IMR-90 (cell line): ENCODE results near the gene TEP1. TPM values are rescaled to one million over a fixed set of nuclear protein-coding genes. Genes with fewer than 3 reads are reported as not detected.

ENCODE experiments used
- ATAC-seq: fragments of 200-7000 bp; cut with Tn5 transposase; 2 replicates; pipeline ENCODE4 v1.9.1; 2020; ENCODE audit warnings: low read depth, mild to moderate bottlenecking, moderate library complexity
- BruUV-seq: library from RNA; stranded (reverse); fragments of 400-500 nt; replicated peaks from 2 replicates; lab custom pipeline; 2021; lab: Mats Ljungman, UMichigan
- CTCF ChIA-PET: fragments of 300-600 bp; formaldehyde crosslinking; extraction: SDS; loops from one replicate; lab custom pipeline; 2021; ENCODE audit warnings: antibody characterized with exemption; lab: Yijun Ruan, JAX
- POLR2A ChIA-PET: fragments of 300-600 bp; sonication (Branson Sonifier 250); formaldehyde crosslinking; loops from one replicate; lab custom pipeline; 2022; ENCODE audit warnings: antibody characterized with exemption; ENCODE audit not compliant: unreplicated experiment; lab: Charles Lee
- DNase-seq: peaks from one replicate; pipeline ENCODE4 v3.0.0; 2013
- H2AFZ ChIP-seq: replicated peaks from 2 replicates; pipeline ENCODE3; 2013; ENCODE audit warnings: low read length, mild to moderate bottlenecking; ENCODE audit not compliant: poor library complexity
- H2AK5ac ChIP-seq: 2 replicates; pipeline ENCODE4 v1.6.1; 2013; ENCODE audit warnings: low read depth, low read length, inconsistent platforms
- H2AK9ac ChIP-seq: replicated peaks from 2 replicates; pipeline ENCODE3; 2013; ENCODE audit warnings: mild to moderate bottlenecking, low read depth, low read length, moderate library complexity; ENCODE audit not compliant: poor library complexity
- H2BK120ac ChIP-seq: 2 replicates; pipeline ENCODE4 v1.6.1; 2013; ENCODE audit warnings: low read depth, low read length, inconsistent platforms
- H2BK15ac ChIP-seq: 3 replicates; pipeline ENCODE4 v1.6.1; 2013; ENCODE audit warnings: low read depth, low read length, inconsistent platforms
- H2BK20ac ChIP-seq: 2 replicates; pipeline ENCODE4 v1.6.1; 2013; ENCODE audit warnings: low read depth, mild to moderate bottlenecking, inconsistent platforms, low read length, moderate library complexity
- H2BK5ac ChIP-seq: 2 replicates; pipeline ENCODE4 v1.6.1; 2013; ENCODE audit warnings: mild to moderate bottlenecking, low read depth, low read length, inconsistent platforms; ENCODE audit not compliant: poor library complexity, severe bottlenecking
- H3K14ac ChIP-seq: replicated peaks from 2 replicates; pipeline ENCODE4 v1.6.1; 2013; ENCODE audit warnings: low read depth, low read length, inconsistent platforms
- H3K18ac ChIP-seq: 2 replicates; pipeline ENCODE4 v1.6.1; 2013; ENCODE audit warnings: low read depth, low read length, control low read depth
- H3K23ac ChIP-seq: 2 replicates; pipeline ENCODE4 v1.6.1; 2013; ENCODE audit warnings: low read depth, low read length, inconsistent platforms
- H3K27ac ChIP-seq: 2 replicates; pipeline ENCODE4 v1.5.1; 2013; ENCODE audit warnings: mild to moderate bottlenecking, control low read depth, low read length; ENCODE audit not compliant: insufficient read depth
- H3K27me3 ChIP-seq: 2 replicates; pipeline ENCODE4 v1.6.1; 2013; ENCODE audit warnings: low read length; ENCODE audit not compliant: control insufficient read depth, insufficient read depth
- H3K36me3 ChIP-seq: 2 replicates; pipeline ENCODE4 v1.6.1; 2013; ENCODE audit warnings: low read length, mixed read lengths; ENCODE audit not compliant: control insufficient read depth, insufficient read depth
- H3K4ac ChIP-seq: 2 replicates; pipeline ENCODE4 v1.6.1; 2013; ENCODE audit warnings: low read depth, low read length, inconsistent platforms
- H3K4me1 ChIP-seq: 2 replicates; pipeline ENCODE4 v1.6.1; 2013; ENCODE audit warnings: low read length, mixed read lengths; ENCODE audit not compliant: control insufficient read depth, insufficient read depth
- H3K4me2 ChIP-seq: 2 replicates; pipeline ENCODE4 v1.6.1; 2013; ENCODE audit warnings: low read depth, mild to moderate bottlenecking, control low read depth, low read length, moderate library complexity
- H3K4me3 ChIP-seq: 2 replicates; pipeline ENCODE4 v1.5.1; 2013; ENCODE audit warnings: low read depth, mild to moderate bottlenecking, control low read depth, low read length, moderate library complexity; ENCODE audit not compliant: insufficient read depth
- H3K56ac ChIP-seq: 2 replicates; pipeline ENCODE4 v1.6.1; 2013; ENCODE audit warnings: low read length, inconsistent platforms; ENCODE audit not compliant: insufficient read depth; ENCODE audit errors: extremely low read depth
- H3K79me1 ChIP-seq, 2 experiments: 2 replicates each; pipeline ENCODE4 v1.6.1; 2013; ENCODE audit warnings: low read length in 2 of 2, inconsistent platforms in 1 of 2, low read depth in 1 of 2
- H3K9ac ChIP-seq: 2 replicates; pipeline ENCODE4 v1.6.1; 2013; ENCODE audit warnings: low read depth, low read length, control low read depth
- H3K9me1 ChIP-seq: 2 replicates; pipeline ENCODE4 v1.6.1; 2013; ENCODE audit warnings: low read length, inconsistent platforms; ENCODE audit not compliant: insufficient read depth
- H3K9me3 ChIP-seq: 2 replicates; pipeline ENCODE4 v1.6.1; 2013; ENCODE audit warnings: low read length; ENCODE audit not compliant: control insufficient read depth, insufficient read depth
- H4K20me1 ChIP-seq: 2 replicates; pipeline ENCODE4 v1.6.1; 2013; ENCODE audit warnings: low read length, inconsistent platforms; ENCODE audit not compliant: insufficient read depth
- H4K5ac ChIP-seq: 2 replicates; pipeline ENCODE4 v1.6.1; 2013; ENCODE audit warnings: mild to moderate bottlenecking, low read depth, low read length, control low read depth
- H4K8ac ChIP-seq, 2 experiments: 2 replicates each; pipeline ENCODE4 v1.6.1; 2013; ENCODE audit warnings: low read depth in 2 of 2, low read length in 2 of 2, control low read depth in 1 of 2, inconsistent platforms in 1 of 2
- H4K91ac ChIP-seq: 2 replicates; pipeline ENCODE4 v1.6.1; 2013; ENCODE audit warnings: low read depth, low read length, inconsistent platforms; ENCODE audit not compliant: insufficient read depth
- BHLHE40 ChIP-seq: fragments of 150-350 bp; IDR thresholded peaks from 2 replicates; pipeline ENCODE4 v1.6.1; 2016; ENCODE audit warnings: mild to moderate bottlenecking, low read depth, low read length
- CEBPB ChIP-seq: IDR thresholded peaks from 2 replicates; pipeline ENCODE4 v1.6.1; 2012; ENCODE audit warnings: low read depth, low read length, improper control_type of control experiment
- FOS ChIP-seq: fragments of 150-350 bp; IDR thresholded peaks from 2 replicates; pipeline ENCODE4 v1.6.1; 2016; ENCODE audit warnings: low read depth, low read length
- MXI1 ChIP-seq: IDR thresholded peaks from 2 replicates; pipeline ENCODE4 v1.6.1; 2012; ENCODE audit warnings: low read depth, mild to moderate bottlenecking, low read length, moderate library complexity, borderline replicate concordance
- NFE2L2 ChIP-seq: fragments of 150-350 bp; IDR thresholded peaks from 2 replicates; pipeline ENCODE4 v1.6.1; 2016; ENCODE audit warnings: low read depth, mild to moderate bottlenecking, low read length
- RAD21 ChIP-seq: IDR thresholded peaks from 2 replicates; pipeline ENCODE4 v1.6.1; 2012; ENCODE audit warnings: low read length, improper control_type of control experiment
- SMC3 ChIP-seq: fragments of 150-350 bp; IDR thresholded peaks from 2 replicates; pipeline ENCODE4 v1.6.1; 2016; ENCODE audit warnings: low read depth, mild to moderate bottlenecking, antibody characterized with exemption, low read length, moderate library complexity
- WGBS, 2 experiments: methylation state at CpG; one replicate each; pipeline versions ENCODE4 v1.1.5 to v1.1.7; 2013; ENCODE audit warnings: missing lambda C conversion rate in 2 of 2; ENCODE audit not compliant: insufficient read length in 1 of 2; ENCODE audit errors: extremely low coverage in 2 of 2; 5-methylcytosine and 5-hydroxymethylcytosine counted together
- dilution Hi-C: fragments of 300-500 bp; cut with HindIII; formaldehyde crosslinking; loops from one replicate; pipeline ENCODE4 v1.14.3; 2018; ENCODE audit warnings: low sequenced_read_pairs; ENCODE audit not compliant: unreplicated experiment
- in situ Hi-C: fragments of 300-500 bp; cut with MboI; formaldehyde crosslinking; loops from 3 replicates; pipeline ENCODE4 v1.14.3; 2019; ENCODE audit warnings: low sequenced_read_pairs, inconsistent platforms, mixed read lengths
- intact Hi-C: fragments of 100-400 bp; cut with micrococcal nuclease; formaldehyde crosslinking; loops from 2 replicates; pipeline ENCODE4 v1.10.0; 2022
- polyA plus RNA-seq, 3 experiments: library from polyadenylated mRNA; depleted of rRNA; stranded (reverse); fragments of >200 nt; gene quantifications; 2 replicates each; pipeline ENCODE4 v1.2.3, GENCODE V29; 2012; ENCODE audit warnings: low replicate concordance in 1 of 3
- total RNA-seq: library from RNA; depleted of rRNA; stranded (reverse); fragments of >200 nt; gene quantifications from 2 replicates; pipeline ENCODE4 v1.2.3, GENCODE V29; 2012
- TF ChIP-seq, protein P1 (sequence below): fragments of 150-350 bp; IDR thresholded peaks from 2 replicates; pipeline ENCODE4 v1.6.1; 2016; ENCODE audit warnings: low read depth, mild to moderate bottlenecking, low read length, moderate library complexity, borderline replicate concordance
- TF ChIP-seq, protein P2 (sequence below): conservative IDR thresholded peaks from 2 replicates; pipeline ENCODE4 v1.5.1; 2012; ENCODE audit warnings: mild to moderate bottlenecking, low read depth, low read length, improper control_type of control experiment

TEP1 gene
- total and polyA plus RNA-seq, 2 of the 4 experiments (the other 2 are of a cell fraction) = 10.7 to 12.4 TPM

DNA sequence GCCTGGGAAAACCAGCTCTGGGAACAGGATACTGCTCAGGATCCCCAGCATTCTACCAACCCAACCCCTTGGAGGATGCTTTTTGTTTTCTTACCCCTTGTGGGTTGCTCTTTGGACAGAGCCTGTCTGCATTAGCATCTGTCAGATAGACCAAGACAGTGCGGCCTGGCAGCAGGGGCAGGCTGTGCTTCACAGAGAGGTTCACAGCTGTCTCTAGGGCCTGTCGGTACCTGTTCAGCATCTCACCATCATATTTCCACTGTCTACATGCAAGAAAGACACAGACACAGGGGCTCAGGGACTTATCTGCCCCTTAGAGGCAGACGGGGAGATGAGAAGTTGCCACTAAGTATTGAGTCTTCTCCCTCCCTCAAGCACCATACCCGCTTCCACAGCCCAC is 21.8 kb downstream of the TEP1 start:
- Histone ChIP-seq H2BK15ac (no peak overlapping the region), H2AFZ (no peak overlapping the region), H4K5ac (no peak overlapping the region), H2BK5ac (no peak overlapping the region), H3K79me1 (no peaks in the 10 kb centered on the region), H3K27ac (no peak overlapping the region), H2BK20ac (no peak overlapping the region), H2AK9ac (no peak overlapping the region), H3K4ac (no peak overlapping the region), H3K23ac (no peak overlapping the region), H3K9me1 (no peaks in the 10 kb centered on the region), H3K4me2 (no peak overlapping the region), H4K8ac (no peak overlapping the region), H3K14ac (no peak overlapping the region), H3K56ac (no peak overlapping the region), H3K4me3 (no peak overlapping the region), H3K36me3 (peaks cover 56% of the 10 kb centered on the region), H3K18ac (no peak overlapping the region), H4K20me1 (no peaks in the 10 kb centered on the region), H3K27me3 (no peaks in the 10 kb centered on the region), H3K9ac (no peak overlapping the region), H4K91ac (no peak overlapping the region), H3K9me3 (no peaks in the 10 kb centered on the region), H2AK5ac (no peak overlapping the region), H3K4me1 (no peaks in the 10 kb centered on the region), H2BK120ac (no peak overlapping the region)
- TF ChIP-seq FOS (no peak), NFE2L2 (no peak), BHLHE40 (no peak), RAD21 (no peak), CEBPB (no peak), MXI1 (no peak), SMC3 (no peak)
- TF ChIP-seq, protein P1, sequence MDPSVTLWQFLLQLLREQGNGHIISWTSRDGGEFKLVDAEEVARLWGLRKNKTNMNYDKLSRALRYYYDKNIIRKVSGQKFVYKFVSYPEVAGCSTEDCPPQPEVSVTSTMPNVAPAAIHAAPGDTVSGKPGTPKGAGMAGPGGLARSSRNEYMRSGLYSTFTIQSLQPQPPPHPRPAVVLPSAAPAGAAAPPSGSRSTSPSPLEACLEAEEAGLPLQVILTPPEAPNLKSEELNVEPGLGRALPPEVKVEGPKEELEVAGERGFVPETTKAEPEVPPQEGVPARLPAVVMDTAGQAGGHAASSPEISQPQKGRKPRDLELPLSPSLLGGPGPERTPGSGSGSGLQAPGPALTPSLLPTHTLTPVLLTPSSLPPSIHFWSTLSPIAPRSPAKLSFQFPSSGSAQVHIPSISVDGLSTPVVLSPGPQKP = no peak
- TF ChIP-seq, protein P2, sequence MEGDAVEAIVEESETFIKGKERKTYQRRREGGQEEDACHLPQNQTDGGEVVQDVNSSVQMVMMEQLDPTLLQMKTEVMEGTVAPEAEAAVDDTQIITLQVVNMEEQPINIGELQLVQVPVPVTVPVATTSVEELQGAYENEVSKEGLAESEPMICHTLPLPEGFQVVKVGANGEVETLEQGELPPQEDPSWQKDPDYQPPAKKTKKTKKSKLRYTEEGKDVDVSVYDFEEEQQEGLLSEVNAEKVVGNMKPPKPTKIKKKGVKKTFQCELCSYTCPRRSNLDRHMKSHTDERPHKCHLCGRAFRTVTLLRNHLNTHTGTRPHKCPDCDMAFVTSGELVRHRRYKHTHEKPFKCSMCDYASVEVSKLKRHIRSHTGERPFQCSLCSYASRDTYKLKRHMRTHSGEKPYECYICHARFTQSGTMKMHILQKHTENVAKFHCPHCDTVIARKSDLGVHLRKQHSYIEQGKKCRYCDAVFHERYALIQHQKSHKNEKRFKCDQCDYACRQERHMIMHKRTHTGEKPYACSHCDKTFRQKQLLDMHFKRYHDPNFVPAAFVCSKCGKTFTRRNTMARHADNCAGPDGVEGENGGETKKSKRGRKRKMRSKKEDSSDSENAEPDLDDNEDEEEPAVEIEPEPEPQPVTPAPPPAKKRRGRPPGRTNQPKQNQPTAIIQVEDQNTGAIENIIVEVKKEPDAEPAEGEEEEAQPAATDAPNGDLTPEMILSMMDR = no peak
- no CpG with 5 or more reads among the region's 4 CpGs for WGBS, 2 experiments
- in situ Hi-C loops = no loop called here
- intact Hi-C loops = loop anchor here (10.0 kb wide), 1 partner anchor 77 kb away; no protein-coding TSS in a partner anchor
- dilution Hi-C loops = no loop called here
- BruUV-seq = no TSS peak
- no peak for ATAC-seq
- CTCF ChIA-PET = no interaction called here
- POLR2A ChIA-PET = no interaction called here
- no peak for DNase-seq
